Thymus (tissue), 11 donors: ENCODE data around the gene KCTD19. TPM values are rescaled to one million over a fixed set of nuclear protein-coding genes. Genes with fewer than 3 reads are reported as not detected.

ENCODE experiments used
- DNase-seq, 9 donors: peaks; one replicate each; pipeline ENCODE4 v3.0.0-alpha.2; 2013; ENCODE audit warnings: low spot score in 9 of 9, low read depth in 6 of 9, missing footprints in 1 of 9
- H3K27ac ChIP-seq, 2 donors: one replicate each; pipeline ENCODE4 v1.5.1; 2013; ENCODE audit warnings: control low read depth in 1 of 2, low read depth in 1 of 2, low read length in 1 of 2, mild to moderate bottlenecking in 1 of 2, moderate library complexity in 1 of 2
- H3K27me3 ChIP-seq, 2 donors: one replicate each; pipeline ENCODE4 v1.5.1; 2013; ENCODE audit warnings: low read length in 1 of 2; ENCODE audit not compliant: control insufficient read depth in 2 of 2, insufficient read depth in 1 of 2
- H3K36me3 ChIP-seq, 2 donors: one replicate each; pipeline ENCODE4 v1.5.1; 2013; ENCODE audit warnings: low read length in 1 of 2, mild to moderate bottlenecking in 1 of 2, moderate library complexity in 1 of 2; ENCODE audit not compliant: control insufficient read depth in 2 of 2, insufficient read depth in 2 of 2
- H3K4me1 ChIP-seq, 2 donors: one replicate each; pipeline ENCODE4 v1.5.1; 2013; ENCODE audit warnings: low read length in 2 of 2; ENCODE audit not compliant: control insufficient read depth in 2 of 2, insufficient read depth in 2 of 2
- H3K4me3 ChIP-seq, 2 donors: one replicate each; pipeline ENCODE4 v1.5.1; 2013; ENCODE audit warnings: low read length in 2 of 2, control low read depth in 1 of 2, mild to moderate bottlenecking in 1 of 2
- H3K9me3 ChIP-seq, 2 donors: one replicate each; pipeline ENCODE4 v1.5.1; 2013; ENCODE audit warnings: low read length in 1 of 2, mild to moderate bottlenecking in 1 of 2; ENCODE audit not compliant: control insufficient read depth in 2 of 2, insufficient read depth in 1 of 2
- WGBS: extraction: QIAGEN DNeasy Blood & Tissue Kit; methylation state at CpG from one replicate; pipeline ENCODE4 v1.1.7; 2013; 5-methylcytosine and 5-hydroxymethylcytosine counted together
- polyA plus RNA-seq: library from polyadenylated mRNA; stranded (reverse); fragments of 200-250 nt; gene quantifications from one replicate; pipeline ENCODE4 v1.2.3, GENCODE V29; 2013
- total RNA-seq: library from RNA; stranded (reverse); fragments of 120-200 nt; gene quantifications from one replicate; pipeline ENCODE4 v1.2.4, GENCODE V29; 2013
- donor health status: healthy.

The KCTD19 gene
- total and polyA plus RNA-seq, 2 donors, result 0.19 to 0.34 TPM

DNA sequence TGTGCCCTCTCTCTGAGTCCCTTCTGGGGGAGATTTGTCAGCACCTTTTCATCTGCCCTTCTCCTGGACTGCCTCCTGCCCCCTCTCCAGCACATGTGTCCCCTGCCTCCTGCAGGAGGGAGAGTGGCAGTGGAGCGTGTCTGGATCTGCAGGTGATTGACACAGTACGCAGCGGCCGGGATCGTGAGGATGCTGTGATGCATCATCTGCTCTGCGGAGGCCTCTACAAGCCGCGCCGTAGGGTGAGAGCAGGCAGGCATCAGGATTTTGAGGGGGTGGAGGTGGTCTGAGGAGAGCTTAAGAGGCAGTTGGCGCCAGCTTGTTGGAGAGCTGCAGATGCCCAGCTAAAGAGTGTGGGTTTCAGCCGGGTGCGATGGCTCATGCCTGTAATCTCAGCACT is 66.8 kb downstream of the KCTD19 start:
- no peak for DNase-seq
- no peaks in the 10 kb centered on the region for H3K4me1 ChIP-seq
- no peaks in the 10 kb centered on the region for H3K9me3 ChIP-seq
- H3K36me3 ChIP-seq, result no peaks in the 10 kb centered on the region
- H3K4me3 ChIP-seq, result no peak overlapping the region
- H3K27me3 ChIP-seq, result peaks cover 0 to 5% of the 10 kb centered on the region in 2 donors
- no peak overlapping the region for H3K27ac ChIP-seq
- WGBS, result 97% methylated on average over 12 of the region's 12 CpGs

DNA sequence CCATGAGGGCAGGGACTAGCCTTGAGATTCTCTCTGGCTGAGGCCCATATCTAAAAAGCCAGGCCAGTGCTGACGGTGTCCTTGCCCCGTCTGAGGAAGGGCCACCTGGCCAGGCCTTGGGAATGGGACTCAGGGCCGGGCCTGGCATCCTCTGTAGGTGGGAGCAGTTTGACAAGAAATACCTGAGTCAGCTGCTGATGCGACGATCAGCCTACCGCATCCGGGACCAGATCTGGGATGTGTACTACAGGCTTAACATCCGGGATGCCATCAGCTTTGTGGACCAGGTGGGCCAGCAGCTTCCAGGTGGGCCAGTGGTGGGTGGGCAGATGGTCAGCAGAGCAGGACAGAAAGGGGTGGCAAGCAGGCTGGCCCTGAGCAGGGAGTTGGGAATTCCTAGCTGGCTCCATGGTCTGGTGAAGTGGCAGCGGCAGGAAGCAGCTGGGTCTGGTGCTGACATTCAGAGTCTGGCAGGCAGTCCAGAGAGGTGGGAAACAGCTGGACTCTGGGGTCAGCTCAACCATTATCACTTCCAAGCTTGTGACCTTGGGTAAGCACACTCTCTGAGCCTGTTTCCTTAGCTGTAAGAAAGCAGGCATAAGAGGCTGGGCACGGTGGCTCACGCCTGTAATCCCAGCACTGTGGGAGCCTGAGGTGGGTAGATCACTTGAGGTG is 68.2 kb downstream of the KCTD19 start:
- no peak for DNase-seq
- Histone ChIP-seq H3K27ac (no peak overlapping the region), H3K9me3 (no peaks in the 10 kb centered on the region), H3K27me3 (peaks cover 0 to 5% of the 10 kb centered on the region in 2 donors), H3K4me1 (no peaks in the 10 kb centered on the region), H3K36me3 (no peaks in the 10 kb centered on the region), H3K4me3 (no peak overlapping the region)
- 95% methylated on average over 11 of the region's 11 CpGs for WGBS

DNA sequence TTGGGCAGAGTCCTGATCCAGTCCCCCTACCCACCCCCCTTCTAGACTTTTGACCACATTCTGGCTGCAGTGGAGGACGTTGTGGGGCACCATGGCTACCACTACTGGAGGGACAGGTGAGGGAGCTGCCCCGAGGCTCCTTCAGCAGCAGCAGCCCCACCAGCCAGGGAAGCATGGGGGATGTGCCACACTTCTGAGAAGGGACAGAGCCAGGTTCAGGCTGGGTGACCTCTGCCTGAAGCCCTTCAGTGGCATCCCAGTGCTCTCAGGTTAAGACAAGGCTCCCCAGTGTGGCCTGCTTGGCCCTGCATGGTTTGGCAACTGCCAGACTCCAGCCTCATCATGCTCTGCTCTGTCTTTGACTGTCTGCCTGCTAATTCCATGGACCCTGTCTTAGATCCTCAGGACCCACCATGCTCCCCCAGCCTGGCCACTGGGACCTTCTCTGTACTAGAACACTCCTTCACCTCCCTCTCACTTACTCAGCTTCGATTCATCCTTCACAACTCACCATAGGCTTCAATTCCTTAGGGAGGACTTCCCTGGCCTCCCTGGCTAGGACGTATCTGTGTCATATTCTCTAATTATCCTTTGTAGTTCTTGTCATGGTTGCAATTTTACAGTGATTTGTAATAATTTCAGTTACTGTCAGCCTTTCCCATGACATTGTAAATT is 68.9 kb downstream of the KCTD19 start:
- no peak for DNase-seq
- H3K27ac ChIP-seq, result no peak overlapping the region
- 87% methylated on average over 4 of the region's 4 CpGs for WGBS

DNA sequence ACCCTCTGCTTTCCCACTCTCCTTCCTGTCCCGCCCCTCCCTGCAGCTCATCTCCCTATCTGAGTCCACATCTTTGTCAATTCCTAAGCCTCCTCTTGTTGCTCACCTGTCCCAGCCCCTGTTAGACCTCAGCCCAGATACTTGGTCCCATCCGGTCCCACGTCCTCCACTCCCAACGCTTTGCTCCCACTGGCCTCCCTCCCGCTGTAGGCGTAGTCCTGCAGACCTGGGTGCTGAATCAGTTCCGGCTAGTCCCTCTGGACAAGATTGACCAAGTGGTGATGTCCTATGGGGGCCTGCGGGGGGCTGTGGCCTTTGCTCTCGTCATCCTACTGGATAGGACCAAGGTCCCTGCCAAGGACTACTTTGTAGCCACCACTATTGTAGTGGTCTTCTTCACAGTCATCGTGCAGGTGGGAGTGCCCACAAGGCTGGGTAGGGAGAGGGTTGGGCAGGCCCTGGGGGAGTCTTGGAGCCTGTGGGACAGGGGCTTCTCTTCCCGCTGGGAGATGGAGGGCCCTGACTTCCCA is 69.8 kb downstream of the KCTD19 start:
- no peaks in the 10 kb centered on the region for H3K4me1 ChIP-seq
- no peak for DNase-seq
- no peaks in the 10 kb centered on the region for H3K36me3 ChIP-seq
- no peak overlapping the region for H3K27ac ChIP-seq
- peaks cover 0 to 11% of the 10 kb centered on the region in 2 donors for H3K27me3 ChIP-seq
- WGBS, result 94% methylated on average over 11 of the region's 11 CpGs
- H3K9me3 ChIP-seq, result no peaks in the 10 kb centered on the region
- no peak overlapping the region for H3K4me3 ChIP-seq

More for the DNA sequence above, 68.9 kb downstream of the KCTD19 start:
- H3K27me3 ChIP-seq, result peaks cover 0 to 8% of the 10 kb centered on the region in 2 donors
- H3K36me3 ChIP-seq, result no peaks in the 10 kb centered on the region
- no peak overlapping the region for H3K4me3 ChIP-seq
- H3K4me1 ChIP-seq, result no peaks in the 10 kb centered on the region
- no peaks in the 10 kb centered on the region for H3K9me3 ChIP-seq

DNA sequence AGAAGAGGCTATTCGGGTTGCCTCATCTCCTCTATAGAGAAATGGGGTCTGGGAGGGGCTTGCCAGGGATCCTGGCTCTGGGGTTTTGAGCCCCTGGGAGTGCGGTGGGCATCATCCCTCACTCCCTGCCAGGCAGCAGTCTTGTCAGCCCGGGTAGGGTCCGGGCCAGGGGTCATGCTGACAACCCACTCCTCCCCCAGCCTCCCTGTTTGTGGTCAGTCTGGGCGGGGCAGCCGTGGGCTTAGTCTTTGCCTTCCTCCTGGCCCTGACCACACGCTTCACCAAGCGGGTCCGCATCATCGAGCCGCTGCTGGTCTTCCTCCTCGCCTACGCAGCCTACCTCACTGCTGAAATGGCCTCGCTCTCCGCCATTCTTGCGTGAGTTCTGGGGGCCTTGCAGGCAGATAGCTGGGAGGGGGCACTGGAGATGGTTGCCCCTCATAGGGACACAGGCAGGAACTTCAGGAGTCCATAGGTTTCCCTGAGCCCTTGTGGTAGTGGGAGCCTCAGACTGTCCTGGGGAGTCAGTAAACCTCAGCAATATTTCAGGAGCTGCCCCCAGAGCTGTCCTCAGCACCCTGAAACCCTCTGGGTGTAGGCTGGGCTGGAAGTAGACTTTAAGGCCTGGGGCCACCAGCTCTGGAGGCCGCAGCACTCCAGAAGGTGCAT is 70.9 kb downstream of the KCTD19 start:
- H3K27ac ChIP-seq, result no peak overlapping the region
- no peak for DNase-seq
- H3K4me1 ChIP-seq, result no peaks in the 10 kb centered on the region

DNA sequence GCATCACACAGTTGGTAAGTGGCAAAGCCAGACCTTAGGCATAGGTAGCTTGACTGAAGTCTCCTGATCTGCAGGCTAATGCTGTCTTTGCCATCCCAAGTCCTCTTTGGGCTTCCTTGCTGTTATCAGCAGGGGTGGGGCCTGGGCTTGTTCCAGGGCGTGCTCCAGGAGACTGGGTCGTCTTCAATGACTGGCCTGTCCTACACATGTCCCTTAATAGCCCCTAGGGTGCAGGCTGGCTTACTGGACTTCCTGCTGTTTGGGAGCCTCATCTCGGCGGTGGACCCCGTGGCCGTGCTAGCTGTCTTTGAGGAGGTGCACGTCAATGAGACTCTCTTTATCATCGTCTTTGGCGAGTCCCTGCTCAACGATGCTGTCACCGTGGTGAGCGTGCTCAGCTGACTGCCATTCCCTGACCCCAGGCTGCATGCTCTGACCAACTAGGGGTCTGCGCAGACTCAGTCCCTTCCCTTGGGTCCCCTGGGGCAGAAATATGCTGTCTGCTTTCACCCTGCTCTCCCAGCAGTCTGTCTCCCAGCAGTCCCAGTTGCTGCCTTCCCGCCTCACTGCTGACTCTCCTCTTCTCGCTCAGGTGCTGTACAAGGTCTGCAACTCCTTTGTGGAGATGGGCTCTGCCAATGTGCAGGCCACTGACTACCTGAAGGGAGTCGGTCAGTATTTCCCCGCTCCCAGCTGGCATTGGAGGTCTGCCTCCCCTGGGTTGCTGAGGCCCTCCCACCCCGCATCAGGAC is 71.6 kb downstream of the KCTD19 start:
- DNase-seq, result no peak
- Histone ChIP-seq H3K27me3 (peaks cover 5 to 26% of the 10 kb centered on the region in 2 donors), H3K4me1 (no peaks in the 10 kb centered on the region), H3K36me3 (no peaks in the 10 kb centered on the region), H3K27ac (no peak overlapping the region), H3K9me3 (no peaks in the 10 kb centered on the region), H3K4me3 (no peak overlapping the region)
- WGBS, result 96% methylated on average over 18 of the region's 18 CpGs

More for the DNA sequence above, 70.9 kb downstream of the KCTD19 start:
- WGBS, result 94% methylated on average over 17 of the region's 17 CpGs
- H3K27me3 ChIP-seq, result peaks cover 3 to 19% of the 10 kb centered on the region in 2 donors
- H3K9me3 ChIP-seq, result no peaks in the 10 kb centered on the region
- H3K36me3 ChIP-seq, result no peaks in the 10 kb centered on the region
- no peak overlapping the region for H3K4me3 ChIP-seq

DNA sequence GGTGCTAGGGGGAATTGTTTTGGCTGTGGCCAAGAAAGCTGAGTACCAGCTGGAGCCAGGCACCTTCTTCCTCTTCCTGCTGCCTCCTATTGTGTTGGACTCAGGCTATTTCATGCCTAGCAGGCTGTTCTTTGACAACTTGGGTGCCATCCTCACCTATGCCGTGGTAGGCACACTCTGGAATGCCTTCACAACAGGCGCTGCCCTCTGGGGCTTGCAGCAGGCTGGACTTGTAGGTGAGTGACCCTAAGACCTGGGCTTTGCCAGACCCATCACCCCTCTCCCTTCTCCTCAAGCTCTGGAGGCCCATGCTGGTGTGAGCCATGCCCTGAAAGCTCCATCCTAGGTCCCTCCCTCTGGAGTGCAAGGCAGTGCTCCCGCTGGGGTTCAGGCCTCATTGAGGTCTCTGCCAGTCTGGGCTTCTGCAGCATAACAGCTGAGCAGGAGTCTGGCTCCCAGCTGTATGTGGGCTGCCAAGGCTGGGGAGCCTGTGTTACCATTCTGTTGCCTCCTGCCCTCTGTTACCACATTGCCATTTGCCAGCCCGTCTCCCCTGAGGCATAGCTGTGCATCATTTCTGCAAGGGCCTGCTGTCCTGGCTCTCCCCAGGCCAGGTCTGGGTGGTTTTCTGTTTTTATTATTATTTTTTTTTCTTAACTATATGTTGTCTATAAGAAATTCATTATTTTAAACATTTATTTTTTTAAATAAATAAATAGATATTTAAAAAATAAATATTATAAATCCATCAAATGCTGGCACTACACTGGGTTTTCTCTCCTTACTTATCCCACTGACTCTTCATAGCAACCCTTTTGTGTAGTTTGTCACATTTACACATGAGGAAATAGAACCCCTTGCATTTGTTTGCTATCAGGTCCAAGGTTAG is 73.7 kb downstream of the KCTD19 start:
- no peak overlapping the region for H3K4me3 ChIP-seq
- peaks cover 15% of the 10 kb centered on the region in 2 donors for H3K4me1 ChIP-seq
- H3K27ac ChIP-seq, result no peak overlapping the region
- H3K36me3 ChIP-seq, result no peaks in the 10 kb centered on the region
- H3K9me3 ChIP-seq, result peaks cover 0 to 6% of the 10 kb centered on the region in 2 donors
- DNase-seq, result no peak
- peaks cover 18 to 48% of the 10 kb centered on the region in 2 donors for H3K27me3 ChIP-seq
- 93% methylated on average over 4 of the region's 4 CpGs for WGBS

DNA sequence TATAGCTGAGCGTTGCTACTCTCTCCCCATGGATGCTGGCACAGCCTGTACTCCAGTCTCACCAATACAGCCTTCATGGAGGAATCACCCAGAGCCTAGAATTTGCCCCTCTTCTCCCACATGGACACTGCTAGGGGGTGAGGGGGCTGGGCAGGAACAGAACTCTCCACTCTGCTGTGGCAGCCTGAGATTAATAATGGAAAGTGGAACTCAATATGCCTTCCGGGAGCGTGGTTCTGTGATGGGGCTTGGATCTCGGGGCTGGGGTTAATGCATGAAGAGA is 76.6 kb downstream of the KCTD19 start:
- no peak for DNase-seq
- Histone ChIP-seq H3K9me3 (peaks cover 0 to 12% of the 10 kb centered on the region in 2 donors), H3K27me3 (peaks cover 18 to 73% of the 10 kb centered on the region in 2 donors), H3K4me1 (peaks cover 16 to 43% of the 10 kb centered on the region in 2 donors), H3K36me3 (no peaks in the 10 kb centered on the region), H3K27ac (no peak overlapping the region), H3K4me3 (no peak overlapping the region)
- 90% methylated on average over 4 of the region's 4 CpGs for WGBS
